GM20431 (cell line): ENCODE measurements around the gene RIMBP2.
"Not testable (repeated sequence)": the region's sequence is repeated elsewhere in the genome, so short reads cannot be mapped to it uniquely, and the experiment has no call there.

Source experiments
- in situ Hi-C: fragments of 300-500 bp; cut with MseI, MboI; formaldehyde crosslinking; loops from one replicate; pipeline ENCODE4 v1.15.0; 2020; ENCODE audit warnings: low sequenced_read_pairs; ENCODE audit not compliant: unreplicated experiment

Gene RIMBP2

DNA sequence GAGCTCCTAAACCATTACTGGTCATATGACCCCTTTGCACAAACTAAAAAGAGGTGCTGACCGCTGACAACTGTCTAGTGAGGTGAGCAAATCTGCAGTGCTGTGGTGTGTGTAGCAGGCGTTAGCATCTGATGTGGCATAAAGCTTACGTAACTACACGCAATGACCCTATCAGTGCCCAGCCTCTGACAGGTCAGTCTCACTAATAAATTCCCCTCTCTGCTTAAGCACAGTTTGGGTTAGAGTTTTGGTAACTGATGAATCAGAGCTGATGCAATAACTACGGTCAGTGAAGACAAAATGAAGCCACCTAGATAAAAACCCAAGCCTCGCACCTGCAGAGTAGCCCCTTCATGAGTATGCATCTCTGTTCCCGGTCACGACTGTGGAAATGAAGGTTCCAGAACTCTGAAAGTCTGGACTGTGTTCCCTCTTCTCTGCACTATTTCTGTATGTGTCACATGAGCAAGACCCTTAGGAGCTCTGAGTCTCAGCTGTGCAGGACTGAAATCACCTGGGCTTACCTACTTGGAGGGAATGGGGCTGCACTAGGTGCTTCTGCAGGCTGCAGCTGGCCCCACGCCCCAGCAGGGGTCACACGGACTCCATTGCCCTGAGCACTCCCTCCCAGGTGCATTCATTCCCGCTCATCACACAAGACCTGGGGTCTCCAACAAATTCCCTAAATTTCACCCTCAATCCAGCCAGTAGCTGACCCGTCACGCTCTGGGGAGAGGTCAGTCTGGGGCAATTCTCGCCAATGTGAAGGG, 54.4 kb downstream of the RIMBP2 start:
- in situ Hi-C loops: no loop called here

DNA sequence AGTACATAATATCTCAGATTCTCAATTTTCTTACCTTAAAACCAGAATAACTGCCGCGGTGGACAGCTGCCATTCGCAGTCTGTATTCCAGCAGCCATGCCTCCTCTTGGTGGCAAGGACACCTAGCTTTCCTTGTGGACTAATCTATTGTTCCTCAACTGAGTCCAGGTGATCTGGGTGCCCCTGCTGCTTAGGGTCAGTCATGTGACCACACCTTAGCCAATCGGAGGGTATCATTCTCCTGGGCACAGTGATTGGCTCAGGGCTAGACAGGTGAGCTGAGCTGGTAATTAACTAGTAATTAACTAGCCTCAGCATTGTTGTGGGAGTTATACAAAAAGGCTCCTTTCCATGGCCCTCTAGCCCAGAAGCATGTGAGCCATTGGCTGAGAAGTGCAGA, 55.0 kb downstream of the RIMBP2 start:
- in situ Hi-C loops: no loop called here

DNA sequence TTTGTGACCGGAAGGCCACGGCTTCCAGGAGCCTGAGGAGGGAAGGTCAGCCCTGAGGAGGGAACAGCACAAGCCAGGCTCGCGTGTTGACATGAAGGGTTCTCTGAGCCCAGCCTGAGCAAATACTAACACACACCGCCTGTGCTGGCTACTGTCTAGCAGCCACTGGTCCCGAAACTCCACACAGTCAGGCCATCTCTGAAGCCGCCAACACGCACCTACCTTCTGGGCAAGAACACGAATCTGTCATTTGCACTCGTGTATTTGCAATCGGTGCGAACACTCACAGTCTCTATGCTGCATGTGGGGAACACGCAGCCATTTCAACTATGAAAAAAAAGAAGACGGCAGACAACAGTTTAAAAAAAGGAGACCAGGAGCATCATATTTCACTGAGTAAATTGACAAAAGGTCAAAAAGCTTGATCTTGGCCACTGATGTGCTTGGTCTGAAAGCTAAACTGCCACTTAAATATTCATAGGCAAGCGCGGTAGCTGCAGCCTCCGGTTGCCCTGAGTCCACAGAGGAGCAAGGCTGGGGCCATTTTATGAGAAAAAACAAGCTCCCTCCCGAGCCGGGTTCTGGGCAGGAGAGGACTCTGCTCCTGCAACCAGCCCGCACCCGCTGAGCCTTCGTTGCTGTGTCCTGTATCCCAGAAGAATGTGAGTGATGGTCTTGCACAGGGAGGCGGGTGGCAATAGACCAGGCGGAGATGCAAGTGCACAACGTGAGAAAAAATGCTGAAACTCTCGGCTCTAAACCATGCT, 57.8 kb downstream of the RIMBP2 start:
- in situ Hi-C loops: no loop called here

DNA sequence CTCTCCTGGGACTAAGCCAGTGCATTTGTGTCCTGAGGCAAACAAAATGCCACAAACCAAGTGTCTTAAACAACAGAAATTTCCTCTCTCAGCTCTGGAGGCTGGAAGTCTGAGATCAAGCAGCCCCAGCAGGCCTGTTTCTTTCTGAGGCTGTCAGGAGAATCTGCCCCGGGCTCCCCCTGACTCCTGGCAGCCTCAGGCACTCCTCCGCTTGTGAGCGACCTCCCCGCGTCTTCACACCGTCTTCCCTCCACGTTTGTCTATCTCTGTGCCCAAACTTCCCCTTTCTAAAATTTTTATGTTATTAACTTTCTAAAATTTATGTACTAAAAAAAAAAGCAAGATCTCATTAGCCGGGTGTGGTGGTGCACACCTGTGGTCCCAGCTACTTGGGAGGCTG, 59.7 kb downstream of the RIMBP2 start:
- in situ Hi-C loops: no loop called here

DNA sequence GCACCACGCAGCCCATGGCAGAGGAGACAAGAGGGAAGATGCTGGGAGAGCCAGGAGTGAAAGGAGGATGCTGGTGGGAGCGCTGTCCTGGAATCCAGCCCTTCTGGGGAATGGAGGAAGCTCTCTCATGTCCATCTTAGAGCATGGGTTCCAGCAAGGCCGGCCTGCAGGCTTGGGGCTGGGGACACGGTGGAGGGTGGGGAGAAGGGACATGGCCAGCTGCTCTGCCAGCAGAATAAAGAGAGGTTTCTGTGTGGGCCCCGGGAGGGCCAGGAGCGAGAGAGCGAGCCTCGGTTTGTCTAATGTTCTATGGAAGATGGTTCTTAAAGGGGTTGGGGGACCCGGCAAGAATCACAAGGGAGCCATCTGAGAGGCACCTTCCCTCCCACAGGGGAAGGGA, 60.2 kb downstream of the RIMBP2 start:
- in situ Hi-C loops: no loop called here

DNA sequence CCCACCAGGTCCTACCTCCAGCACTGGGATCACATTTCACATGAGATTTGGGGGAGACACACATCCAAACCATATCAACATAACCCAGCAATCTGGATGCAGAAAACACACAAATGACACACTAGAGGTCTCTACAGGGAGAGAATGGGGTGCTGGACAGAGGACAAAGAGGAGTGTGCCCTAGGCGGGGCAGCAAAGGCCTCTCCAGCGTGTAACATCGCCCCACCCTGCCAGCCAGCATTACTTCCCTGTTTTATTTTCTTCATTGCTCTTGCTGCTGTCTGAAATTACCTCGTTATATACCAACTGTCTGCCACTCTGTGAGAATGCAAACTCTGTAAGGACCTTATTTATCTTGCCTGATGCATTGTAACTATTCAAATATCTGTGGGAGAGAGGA, 61.1 kb downstream of the RIMBP2 start:
- in situ Hi-C loops: no loop called here

DNA sequence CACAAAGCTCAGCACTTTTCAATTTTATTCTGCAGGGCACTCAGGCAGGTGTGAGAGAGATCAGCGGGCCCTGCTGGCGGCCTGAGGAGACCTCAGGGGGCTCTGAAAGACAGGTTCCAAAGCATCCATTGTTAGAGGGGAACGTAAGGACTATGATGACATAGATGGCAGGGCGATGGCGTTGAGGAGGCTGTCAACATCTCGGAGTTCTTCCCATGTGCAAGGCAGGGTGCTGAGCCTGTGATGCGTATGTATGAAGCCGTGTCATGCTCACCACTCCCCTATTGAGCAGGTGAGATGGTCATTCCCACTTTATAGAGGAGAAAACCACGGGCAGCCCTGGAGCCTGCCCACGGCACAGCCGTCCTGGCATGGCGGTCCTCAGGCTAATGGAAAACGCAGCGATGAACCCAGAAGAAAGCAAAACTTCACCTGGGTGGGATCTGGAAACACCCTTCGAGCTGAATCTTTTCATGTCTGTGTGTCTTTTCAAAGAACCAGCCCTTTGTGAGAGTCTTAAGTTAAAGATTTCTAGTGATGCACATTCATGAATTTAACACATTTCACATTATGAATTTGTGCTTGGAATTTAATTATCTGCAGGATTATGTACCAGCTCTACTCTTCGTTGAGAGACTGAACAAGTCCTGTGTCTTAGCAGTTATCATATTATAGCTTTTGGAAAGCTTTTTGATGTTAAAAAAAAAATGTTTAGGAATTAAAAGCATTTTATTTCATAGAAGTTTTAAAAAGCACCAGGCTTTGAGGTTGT, 64.7 kb downstream of the RIMBP2 start:
- in situ Hi-C loops: no loop called here

DNA sequence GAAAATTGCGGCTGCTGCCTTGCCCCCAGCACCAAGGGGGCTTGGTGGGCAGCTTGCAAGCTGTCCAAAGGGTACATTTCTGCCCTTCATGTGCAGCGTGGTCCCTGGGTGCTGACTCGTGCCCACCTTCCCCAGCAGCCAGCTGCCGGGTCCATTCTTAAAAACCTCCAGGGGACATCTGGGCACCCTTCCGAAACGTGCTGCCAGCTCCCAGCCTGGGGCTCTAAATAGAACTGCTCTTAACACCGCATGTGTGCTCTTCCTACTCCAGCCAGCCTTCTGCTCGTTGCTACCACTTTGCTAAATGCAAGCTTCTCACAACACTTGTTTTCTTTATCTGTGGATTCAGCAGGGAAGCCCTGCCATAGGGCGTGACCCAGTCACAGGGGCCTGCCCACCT, 66.0 kb downstream of the RIMBP2 start:
- in situ Hi-C loops: no loop called here

DNA sequence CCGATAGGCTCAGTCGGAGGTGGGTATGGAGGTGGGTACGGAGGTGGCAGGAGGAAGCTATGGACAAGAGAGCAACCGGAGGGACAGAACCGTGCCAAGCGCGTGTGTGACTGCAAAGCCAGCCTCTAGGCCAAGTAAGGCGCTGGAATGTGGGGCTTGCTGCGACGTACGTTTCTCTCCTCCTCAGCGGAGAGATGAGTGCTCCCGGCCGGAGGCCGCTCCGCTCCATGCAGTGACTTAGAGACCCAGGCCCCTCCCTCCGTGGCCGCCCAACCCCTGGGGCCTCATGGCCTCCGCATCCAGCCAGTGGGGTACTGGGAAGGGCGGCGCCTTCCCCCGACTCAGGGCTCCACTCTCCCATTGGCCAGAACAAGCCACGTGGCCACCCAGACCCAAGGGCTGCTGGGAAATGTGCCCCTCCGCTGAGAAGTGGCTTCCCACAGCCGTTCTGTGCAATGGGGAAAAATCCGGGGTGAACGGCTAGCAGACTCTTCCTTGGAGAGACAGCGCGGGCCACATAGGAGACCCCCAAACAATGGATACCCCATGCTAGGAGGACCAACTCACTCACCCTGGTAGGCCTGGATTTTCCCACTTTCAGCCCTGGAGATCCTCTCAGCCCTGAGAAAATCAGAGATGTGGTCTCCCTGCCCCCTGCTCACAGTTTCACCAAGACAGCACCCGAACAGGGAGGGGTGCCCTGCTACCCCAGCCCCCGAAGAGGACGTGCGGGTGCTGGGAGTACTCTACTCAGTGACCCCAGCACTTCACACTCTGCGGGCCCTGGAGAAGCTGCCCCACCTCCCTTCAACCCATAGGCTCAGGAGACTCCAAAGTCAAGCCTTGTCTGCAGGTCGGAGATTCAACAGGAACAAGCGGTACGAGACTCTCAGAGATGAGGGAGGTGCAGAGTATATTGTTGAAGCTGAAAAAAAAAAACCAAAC, 66.7 kb downstream of the RIMBP2 start:
- in situ Hi-C loops: no loop called here

DNA sequence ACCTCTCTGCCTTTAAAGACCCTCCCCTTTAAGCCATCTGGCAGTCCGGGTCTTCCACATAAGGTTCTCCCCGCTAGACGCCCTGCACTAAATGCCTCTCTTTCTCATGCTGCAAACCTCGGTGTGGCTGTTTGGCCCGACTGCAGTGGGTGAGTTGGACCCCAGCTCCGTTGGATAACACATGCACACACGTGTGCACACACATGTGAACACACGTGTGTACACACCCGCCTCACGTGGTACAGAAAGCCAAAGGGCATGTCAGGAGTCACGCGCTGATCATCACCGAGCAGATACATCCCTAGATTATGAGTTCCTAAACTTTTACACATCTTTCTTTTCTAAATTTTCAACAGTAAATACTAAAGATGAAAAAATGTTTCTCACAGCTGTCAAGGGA, 68.3 kb downstream of the RIMBP2 start:
- in situ Hi-C loops: no loop called here

DNA sequence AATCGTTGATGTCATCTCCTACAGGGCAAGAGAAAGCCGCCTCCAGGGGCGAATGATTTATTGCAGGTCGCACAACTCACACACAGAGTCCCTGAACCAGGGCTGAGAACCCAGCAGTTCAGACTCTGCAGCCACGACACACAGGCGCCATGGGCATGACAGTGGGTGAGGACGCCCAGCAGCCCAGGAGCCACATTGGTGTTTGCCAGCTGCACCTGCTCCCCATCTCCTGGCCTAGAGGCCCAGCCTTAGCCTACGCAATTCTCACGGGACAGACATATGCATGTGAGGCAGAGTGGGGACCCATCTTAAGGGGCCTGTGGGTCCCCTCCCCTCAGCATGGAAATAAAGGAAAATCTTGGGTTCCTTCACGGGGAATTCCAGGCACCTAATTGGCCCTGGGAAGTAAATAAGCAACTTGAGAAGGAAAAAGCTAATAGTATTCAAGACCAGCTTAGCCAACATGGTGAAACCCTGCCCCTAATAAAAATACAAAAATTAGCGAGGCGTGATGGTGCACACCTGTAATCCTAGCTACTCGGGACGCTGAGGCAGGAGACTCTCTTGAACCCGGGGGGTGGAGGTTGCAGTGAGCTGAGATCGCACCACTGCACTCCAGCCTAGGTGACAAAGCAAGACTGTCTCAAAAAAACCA, 69.3 kb downstream of the RIMBP2 start:
- in situ Hi-C loops: no loop called here

DNA sequence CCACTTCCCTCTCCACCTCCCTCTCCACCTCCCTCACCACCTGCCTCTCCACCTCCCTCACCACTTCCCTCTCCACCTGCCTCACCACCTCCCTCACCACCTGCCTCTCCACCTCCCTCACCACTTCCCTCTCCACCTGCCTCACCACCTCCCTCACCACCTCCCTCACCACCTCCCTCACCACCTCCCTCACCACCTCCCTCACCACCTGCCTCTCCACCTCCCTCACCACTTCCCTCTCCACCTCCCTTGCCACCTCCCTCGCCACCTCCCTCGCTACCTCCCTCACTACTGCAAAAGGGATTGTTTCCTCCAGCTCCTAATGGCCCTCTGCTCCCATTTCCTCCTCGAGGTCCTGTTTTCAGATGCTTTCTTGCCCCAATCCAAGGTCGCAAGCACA, 69.9 kb downstream of the RIMBP2 start:
- in situ Hi-C loops: not testable (repeated sequence)

DNA sequence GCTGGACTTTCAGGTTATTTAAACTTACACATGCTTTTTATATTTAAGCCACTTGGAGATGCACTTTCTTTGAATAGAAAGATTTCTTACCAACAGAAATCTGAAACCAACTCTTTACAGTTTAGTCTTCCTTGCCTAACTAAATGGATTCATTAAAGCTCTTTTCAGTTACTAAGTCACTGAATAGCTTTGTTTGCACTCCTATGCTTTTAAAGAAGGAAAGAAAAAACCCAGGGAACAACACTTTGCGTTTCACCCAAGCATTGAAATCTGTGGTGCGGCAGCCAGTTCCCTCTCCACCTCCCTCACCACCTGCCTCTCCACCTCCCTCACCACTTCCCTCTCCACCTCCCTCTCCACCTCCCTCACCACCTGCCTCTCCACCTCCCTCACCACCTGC, 70.3 kb downstream of the RIMBP2 start:
- in situ Hi-C loops: no loop called here

DNA sequence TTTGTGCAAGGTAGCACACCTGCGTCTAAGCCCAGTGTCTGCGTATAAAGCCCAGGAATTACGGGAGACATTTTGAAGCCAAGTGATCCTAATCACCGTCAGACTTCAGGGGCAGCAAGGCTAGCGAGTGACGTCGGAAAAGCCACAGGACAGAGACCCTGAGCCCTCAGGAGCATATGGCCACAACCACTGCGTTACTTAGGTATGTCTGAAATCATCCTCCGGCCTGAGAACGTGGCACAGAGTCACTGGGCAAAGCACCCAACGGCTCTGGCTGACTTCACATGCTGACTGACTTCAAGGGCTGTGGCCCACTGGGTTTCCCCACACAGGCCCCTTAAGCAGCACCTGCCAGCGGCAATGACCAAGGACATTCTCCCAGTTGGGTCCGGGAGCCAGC, 71.5 kb downstream of the RIMBP2 start:
- in situ Hi-C loops: no loop called here

DNA sequence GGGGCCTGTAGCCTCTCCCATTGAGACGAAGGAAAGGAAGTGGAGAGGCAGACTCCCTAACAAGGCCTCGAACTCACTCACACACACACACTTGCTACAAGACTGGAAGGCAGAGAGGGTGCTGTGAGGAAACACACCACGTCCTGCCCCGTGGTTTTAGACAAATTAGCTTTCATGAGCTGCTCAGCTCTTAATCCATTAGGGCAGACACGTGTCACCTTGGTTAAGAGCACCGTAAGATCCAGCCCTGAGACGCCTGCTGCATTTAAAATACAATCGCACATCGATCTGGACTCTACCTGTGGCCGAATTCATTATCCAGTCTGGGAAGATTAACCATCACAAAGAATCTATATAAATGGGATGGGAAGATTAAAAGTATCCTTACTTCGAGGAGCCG, 72.0 kb downstream of the RIMBP2 start:
- in situ Hi-C loops: no loop called here

DNA sequence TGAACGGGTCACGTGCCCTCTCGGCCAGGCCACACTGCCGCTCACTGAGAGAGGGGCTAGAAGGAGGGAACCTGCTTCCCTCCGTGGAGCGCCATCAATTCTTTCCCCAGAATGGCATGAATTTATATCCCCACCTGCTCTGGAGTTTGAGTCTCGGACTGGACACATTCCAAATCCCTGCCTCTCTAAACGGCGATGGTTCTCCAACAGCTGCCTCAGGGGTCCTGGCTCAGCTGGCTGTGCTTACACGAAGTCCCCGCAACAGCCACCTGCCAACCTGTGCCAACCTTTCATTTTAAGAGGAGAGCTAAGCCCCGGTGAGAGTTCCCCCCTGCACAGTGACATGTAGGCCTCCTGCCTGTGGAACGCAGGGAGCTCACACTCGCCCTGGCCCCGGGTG, 73.2 kb downstream of the RIMBP2 start:
- in situ Hi-C loops: no loop called here

DNA sequence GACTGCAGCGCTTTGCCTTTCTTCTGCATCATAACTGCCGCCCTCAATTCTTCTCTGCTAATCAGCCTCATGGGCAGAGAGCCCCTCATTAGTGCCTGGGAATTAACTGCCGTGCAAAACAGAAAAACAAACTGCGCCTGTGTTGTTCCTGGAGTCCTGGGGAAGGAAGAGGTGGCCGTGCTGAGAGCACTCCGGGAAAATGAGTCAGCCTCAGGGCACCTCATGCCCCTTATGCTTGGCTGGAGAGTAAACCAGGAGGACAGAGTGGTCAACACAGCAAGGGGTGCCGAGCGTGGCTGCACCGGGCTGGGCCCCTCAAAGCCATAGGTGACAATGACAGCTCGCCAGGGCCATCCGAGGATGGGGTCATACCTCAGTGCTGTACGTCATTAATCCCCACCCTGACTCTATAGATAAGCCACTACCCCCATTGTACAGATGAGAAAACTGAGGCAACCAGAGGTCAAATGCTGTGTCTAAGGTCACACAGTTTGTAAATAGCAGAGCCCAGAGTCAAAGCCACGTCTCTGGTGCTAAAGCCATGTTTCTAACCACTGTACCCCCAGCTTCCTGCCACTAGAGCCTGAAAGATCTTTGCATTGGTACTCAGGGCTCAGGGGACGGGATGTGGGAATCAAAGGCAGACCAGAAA, 74.4 kb downstream of the RIMBP2 start:
- in situ Hi-C loops: no loop called here

DNA sequence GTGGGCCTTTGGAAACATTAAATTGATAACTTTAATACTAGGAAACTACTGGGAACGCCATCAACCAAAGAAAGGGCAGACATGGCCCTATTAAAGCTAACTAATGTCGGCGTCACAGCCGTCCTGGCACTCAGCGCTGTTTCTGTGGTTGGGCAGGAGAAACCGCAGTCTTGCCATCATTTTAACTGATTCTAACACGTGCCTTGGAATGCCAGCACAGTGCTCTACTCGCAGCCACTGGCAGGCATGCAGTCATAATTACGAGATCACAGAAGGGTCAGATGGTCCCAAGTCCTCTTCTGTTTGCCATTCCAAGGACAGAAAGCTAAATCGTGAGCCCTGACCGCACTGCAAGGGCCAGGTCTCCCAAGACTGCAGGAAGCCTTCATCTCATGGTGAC, 75.2 kb downstream of the RIMBP2 start:
- in situ Hi-C loops: no loop called here

DNA sequence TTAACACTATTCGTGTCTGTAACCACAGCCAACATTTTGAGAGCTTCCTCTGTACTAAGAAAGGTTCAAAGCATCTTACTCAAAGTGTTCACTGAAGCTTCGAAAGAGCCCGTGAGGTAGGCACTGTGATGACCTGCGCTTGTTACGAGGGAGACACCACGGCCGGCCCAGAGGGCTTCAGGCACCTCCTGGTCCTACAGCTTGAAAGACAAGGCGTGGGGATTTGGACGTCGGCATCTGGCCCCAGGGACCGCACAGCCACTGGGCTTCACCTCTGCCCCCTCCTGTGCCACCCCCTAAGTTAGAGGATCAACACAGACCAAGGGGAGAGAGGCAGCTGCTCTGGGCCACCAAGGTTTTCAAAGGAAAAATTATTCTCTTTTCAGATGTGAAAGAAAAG, 75.6 kb downstream of the RIMBP2 start:
- in situ Hi-C loops: no loop called here
